ENCODE measurements around the gene AP5S1. TPM values are rescaled to one million over a fixed set of nuclear protein-coding genes. Genes with fewer than 3 reads are reported as not detected.

Gene AP5S1
- total and polyA plus RNA-seq, 2 of the 13 experiments (the other 11 are each of a cell fraction or from before 2014, with no cell fraction given): 7.9 to 23.2 TPM

DNA sequence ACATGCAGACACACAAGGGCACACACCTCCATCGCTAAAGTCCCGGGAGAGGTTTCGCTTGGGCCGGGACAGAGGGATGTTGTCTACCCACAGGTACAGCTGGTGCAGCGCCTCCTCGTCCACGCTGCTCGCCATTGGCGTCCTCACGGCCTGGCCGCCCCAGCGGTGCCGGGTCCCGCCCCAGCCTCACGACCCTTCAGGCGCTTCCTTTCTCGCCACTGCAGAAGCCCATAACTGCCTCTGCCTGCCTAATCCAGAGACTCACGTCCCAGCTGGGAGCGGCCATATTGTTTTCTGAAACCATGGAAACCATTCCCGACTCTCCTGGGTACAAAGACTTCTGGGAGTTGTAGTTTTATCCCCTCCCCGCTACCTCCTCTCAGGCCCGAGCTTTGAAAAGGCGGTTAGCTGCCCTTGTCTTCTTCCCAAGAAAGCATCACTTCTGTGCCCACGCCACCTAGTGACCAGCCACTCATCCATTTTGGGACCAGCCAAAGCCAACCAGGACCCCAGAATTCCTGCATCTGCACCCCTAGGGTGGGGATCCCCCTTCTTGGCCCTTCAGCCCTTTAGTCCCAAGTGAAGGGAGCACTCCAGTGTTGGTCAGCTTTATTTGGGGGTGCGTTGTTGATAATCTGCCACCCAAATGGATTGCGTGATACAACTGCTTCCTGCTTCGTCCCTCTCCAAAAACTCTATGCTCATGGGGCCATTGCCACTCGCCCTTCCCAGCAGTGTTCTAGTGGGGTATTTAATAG lies 39.0 kb upstream of the AP5S1 start, which contains the start of gene SPEF1 (continued):
- TF ChIP-seq, protein P1, sequence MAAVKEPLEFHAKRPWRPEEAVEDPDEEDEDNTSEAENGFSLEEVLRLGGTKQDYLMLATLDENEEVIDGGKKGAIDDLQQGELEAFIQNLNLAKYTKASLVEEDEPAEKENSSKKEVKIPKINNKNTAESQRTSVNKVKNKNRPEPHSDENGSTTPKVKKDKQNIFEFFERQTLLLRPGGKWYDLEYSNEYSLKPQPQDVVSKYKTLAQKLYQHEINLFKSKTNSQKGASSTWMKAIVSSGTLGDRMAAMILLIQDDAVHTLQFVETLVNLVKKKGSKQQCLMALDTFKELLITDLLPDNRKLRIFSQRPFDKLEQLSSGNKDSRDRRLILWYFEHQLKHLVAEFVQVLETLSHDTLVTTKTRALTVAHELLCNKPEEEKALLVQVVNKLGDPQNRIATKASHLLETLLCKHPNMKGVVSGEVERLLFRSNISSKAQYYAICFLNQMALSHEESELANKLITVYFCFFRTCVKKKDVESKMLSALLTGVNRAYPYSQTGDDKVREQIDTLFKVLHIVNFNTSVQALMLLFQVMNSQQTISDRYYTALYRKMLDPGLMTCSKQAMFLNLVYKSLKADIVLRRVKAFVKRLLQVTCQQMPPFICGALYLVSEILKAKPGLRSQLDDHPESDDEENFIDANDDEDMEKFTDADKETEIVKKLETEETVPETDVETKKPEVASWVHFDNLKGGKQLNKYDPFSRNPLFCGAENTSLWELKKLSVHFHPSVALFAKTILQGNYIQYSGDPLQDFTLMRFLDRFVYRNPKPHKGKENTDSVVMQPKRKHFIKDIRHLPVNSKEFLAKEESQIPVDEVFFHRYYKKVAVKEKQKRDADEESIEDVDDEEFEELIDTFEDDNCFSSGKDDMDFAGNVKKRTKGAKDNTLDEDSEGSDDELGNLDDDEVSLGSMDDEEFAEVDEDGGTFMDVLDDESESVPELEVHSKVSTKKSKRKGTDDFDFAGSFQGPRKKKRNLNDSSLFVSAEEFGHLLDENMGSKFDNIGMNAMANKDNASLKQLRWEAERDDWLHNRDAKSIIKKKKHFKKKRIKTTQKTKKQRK (IDR thresholded peaks at IDR 0.05; ENCODE audit: low read length): no peak
- TF ChIP-seq, protein P2, sequence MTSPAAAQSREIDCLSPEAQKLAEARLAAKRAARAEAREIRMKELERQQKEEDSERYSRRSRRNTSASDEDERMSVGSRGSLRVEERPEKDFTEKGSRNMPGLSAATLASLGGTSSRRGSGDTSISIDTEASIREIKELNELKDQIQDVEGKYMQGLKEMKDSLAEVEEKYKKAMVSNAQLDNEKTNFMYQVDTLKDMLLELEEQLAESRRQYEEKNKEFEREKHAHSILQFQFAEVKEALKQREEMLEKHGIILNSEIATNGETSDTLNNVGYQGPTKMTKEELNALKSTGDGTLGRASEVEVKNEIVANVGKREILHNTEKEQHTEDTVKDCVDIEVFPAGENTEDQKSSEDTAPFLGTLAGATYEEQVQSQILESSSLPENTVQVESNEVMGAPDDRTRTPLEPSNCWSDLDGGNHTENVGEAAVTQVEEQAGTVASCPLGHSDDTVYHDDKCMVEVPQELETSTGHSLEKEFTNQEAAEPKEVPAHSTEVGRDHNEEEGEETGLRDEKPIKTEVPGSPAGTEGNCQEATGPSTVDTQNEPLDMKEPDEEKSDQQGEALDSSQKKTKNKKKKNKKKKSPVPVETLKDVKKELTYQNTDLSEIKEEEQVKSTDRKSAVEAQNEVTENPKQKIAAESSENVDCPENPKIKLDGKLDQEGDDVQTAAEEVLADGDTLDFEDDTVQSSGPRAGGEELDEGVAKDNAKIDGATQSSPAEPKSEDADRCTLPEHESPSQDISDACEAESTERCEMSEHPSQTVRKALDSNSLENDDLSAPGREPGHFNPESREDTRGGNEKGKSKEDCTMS (CRISPR knock-in tag; conservative IDR thresholded peaks at IDR 0.05): no peak
- no peak for TF ChIP-seq NONO (IDR thresholded peaks at IDR 0.05)
- TF ChIP-seq NONO (CRISPR knock-in tag; conservative IDR thresholded peaks at IDR 0.05): no peak
- TF ChIP-seq, protein P3, sequence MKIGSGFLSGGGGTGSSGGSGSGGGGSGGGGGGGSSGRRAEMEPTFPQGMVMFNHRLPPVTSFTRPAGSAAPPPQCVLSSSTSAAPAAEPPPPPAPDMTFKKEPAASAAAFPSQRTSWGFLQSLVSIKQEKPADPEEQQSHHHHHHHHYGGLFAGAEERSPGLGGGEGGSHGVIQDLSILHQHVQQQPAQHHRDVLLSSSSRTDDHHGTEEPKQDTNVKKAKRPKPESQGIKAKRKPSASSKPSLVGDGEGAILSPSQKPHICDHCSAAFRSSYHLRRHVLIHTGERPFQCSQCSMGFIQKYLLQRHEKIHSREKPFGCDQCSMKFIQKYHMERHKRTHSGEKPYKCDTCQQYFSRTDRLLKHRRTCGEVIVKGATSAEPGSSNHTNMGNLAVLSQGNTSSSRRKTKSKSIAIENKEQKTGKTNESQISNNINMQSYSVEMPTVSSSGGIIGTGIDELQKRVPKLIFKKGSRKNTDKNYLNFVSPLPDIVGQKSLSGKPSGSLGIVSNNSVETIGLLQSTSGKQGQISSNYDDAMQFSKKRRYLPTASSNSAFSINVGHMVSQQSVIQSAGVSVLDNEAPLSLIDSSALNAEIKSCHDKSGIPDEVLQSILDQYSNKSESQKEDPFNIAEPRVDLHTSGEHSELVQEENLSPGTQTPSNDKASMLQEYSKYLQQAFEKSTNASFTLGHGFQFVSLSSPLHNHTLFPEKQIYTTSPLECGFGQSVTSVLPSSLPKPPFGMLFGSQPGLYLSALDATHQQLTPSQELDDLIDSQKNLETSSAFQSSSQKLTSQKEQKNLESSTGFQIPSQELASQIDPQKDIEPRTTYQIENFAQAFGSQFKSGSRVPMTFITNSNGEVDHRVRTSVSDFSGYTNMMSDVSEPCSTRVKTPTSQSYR (CRISPR knock-in tag; IDR thresholded peaks at IDR 0.05; ENCODE audit: borderline replicate concordance): 0 out of 2 replicates have a peak, but pooled peaks have one; percentile 22
- no peak for TF ChIP-seq JUNB (CRISPR knock-in tag; IDR thresholded peaks at IDR 0.05; ENCODE audit: borderline replicate concordance)
- TF ChIP-seq ZNF720 (CRISPR knock-in tag; IDR thresholded peaks at IDR 0.05): peak; percentile 61; the same call in 1 of the 2 replicates
- TF ChIP-seq ZNF878 (CRISPR knock-in tag; IDR thresholded peaks at IDR 0.05): no peak
- TF ChIP-seq SIN3A (IDR thresholded peaks at IDR 0.05; ENCODE audit: borderline replicate concordance, low read depth, low read length): peak; percentile 99
- TF ChIP-seq, protein P4, sequence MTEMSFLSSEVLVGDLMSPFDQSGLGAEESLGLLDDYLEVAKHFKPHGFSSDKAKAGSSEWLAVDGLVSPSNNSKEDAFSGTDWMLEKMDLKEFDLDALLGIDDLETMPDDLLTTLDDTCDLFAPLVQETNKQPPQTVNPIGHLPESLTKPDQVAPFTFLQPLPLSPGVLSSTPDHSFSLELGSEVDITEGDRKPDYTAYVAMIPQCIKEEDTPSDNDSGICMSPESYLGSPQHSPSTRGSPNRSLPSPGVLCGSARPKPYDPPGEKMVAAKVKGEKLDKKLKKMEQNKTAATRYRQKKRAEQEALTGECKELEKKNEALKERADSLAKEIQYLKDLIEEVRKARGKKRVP (CRISPR knock-in tag; IDR thresholded peaks at IDR 0.05): no peak
- TF ChIP-seq ZNF619 (CRISPR knock-in tag; IDR thresholded peaks at IDR 0.05): no peak
- peak; percentile 92 for TF ChIP-seq AGO2 (optimal IDR thresholded peaks at IDR 0.05; ENCODE audit: low read depth, low read length)
- no peak for TF ChIP-seq ZNF644 (CRISPR knock-in tag; IDR thresholded peaks at IDR 0.05; ENCODE audit: low read depth)
- TF ChIP-seq RCOR2 (CRISPR knock-in tag; IDR thresholded peaks at IDR 0.05): no peak
- TF ChIP-seq ZNF331 (CRISPR knock-in tag; IDR thresholded peaks at IDR 0.05): peak; percentile 84

Measured in HepG2 (cell line).